Mesodermal cell (in vitro differentiated cells): ENCODE results near the gene CUL7. TPM values are rescaled to one million over a fixed set of nuclear protein-coding genes. Genes with fewer than 3 reads are reported as not detected.

ENCODE experiments used
- H3K27ac ChIP-seq: 2 replicates; pipeline ENCODE4 v1.7.0; 2013; ENCODE audit warnings: mild to moderate bottlenecking, low read depth, low read length, moderate library complexity; ENCODE audit not compliant: severe bottlenecking
- H3K36me3 ChIP-seq: 2 replicates; pipeline ENCODE4 v1.7.1; 2013; ENCODE audit warnings: mild to moderate bottlenecking, low read length, moderate library complexity; ENCODE audit not compliant: control insufficient read depth, insufficient read depth
- H3K4me1 ChIP-seq: one replicate; pipeline ENCODE4 v1.7.1; 2013; ENCODE audit warnings: mild to moderate bottlenecking, low read length; ENCODE audit not compliant: insufficient read depth, control insufficient read depth, poor library complexity, severe bottlenecking
- H3K4me3 ChIP-seq: 2 replicates; pipeline ENCODE4 v1.7.0; 2013; ENCODE audit warnings: low read length, control low read depth, mild to moderate bottlenecking; ENCODE audit not compliant: insufficient read depth, poor library complexity, severe bottlenecking; ENCODE audit errors: extremely low read depth
- H3K9me3 ChIP-seq: 2 replicates; pipeline ENCODE4 v1.7.1; 2013; ENCODE audit warnings: mild to moderate bottlenecking, low read length, moderate library complexity; ENCODE audit not compliant: control insufficient read depth
- WGBS, 2 experiments: methylation state at CpG; one replicate each; pipeline ENCODE4 v1.1.5; 2013; ENCODE audit warnings: missing lambda C conversion rate in 2 of 2; ENCODE audit not compliant: insufficient coverage in 2 of 2; 5-methylcytosine and 5-hydroxymethylcytosine counted together
- polyA plus RNA-seq, 2 experiments: library from polyadenylated mRNA; stranded (reverse); fragments of 50-300 nt; gene quantifications; one replicate each; pipeline ENCODE4 v1.2.3, GENCODE V29; 2013

CUL7 gene
- polyA plus RNA-seq (2013, experiment 1 of 2), result 46.0 TPM
- 39.7 TPM for polyA plus RNA-seq (2013, experiment 2 of 2)

- H3K36me3 ChIP-seq, result peaks cover 72% of the 10 kb centered on the region
Measured at GRCh38 chr6:43053545-43054205, at the start of gene CUL7. Gene CUL7 (minus strand): TSS chr6:43053851. CDS start chr6:43052788, 1,063 bp downstream.

DNA sequence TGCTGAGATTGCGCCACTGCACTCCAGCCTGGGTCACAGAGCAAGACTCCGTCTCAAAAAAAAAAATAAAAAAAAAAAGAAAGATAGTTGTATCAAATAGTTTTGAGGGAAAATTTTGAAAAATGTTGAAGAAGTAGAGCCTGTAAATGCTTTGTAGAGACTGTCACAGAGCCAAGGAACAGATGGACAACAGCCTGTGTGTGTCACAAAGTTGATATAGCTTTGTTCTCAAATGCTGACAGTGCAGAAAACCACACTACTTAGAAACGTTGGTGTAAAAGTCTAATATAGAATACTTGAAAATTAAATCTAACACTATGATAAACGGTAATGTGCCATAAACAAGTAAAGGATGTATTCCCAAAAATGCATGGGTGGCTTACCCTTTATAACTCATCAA lies 47.8 kb upstream of the CUL7 start:
- H3K4me3 ChIP-seq, result no peak overlapping the region
- peaks cover 13% of the 10 kb centered on the region for H3K4me1 ChIP-seq
- WGBS, 2 experiments, result 80 to 100% methylated on average over 1 to 2 of the region's 4 CpGs
- peaks cover 3% of the 10 kb centered on the region for H3K36me3 ChIP-seq
- H3K27ac ChIP-seq, result no peak overlapping the region
- no peaks in the 10 kb centered on the region for H3K9me3 ChIP-seq

More at GRCh38 chr6:43053545-43054205, at the start of gene CUL7:
- 0% methylated on average over 26 to 39 of the region's 45 CpGs for WGBS, 2 experiments
- peak within 1 kb of the TSS; percentile 89 for H3K4me3 ChIP-seq
- H3K27ac ChIP-seq, result peak within 1 kb of the TSS; percentile 92
- H3K4me1 ChIP-seq, result peaks cover 30% of the 10 kb centered on the region
- no peaks in the 10 kb centered on the region for H3K9me3 ChIP-seq

GRCh38 chr6:43097502-43097901 lies 43.9 kb upstream of the CUL7 start:
- no peaks in the 10 kb centered on the region for H3K9me3 ChIP-seq
- peak overlapping the region; percentile 81 for H3K27ac ChIP-seq
- H3K36me3 ChIP-seq, result no peaks in the 10 kb centered on the region
- H3K4me3 ChIP-seq, result no peak overlapping the region
- WGBS, 2 experiments, result 93 to 94% methylated on average over 2 to 3 of the region's 4 CpGs
- peaks cover 38% of the 10 kb centered on the region for H3K4me1 ChIP-seq

GRCh38 chr6:43097098-43097489 lies 43.4 kb upstream of the CUL7 start:
- Histone ChIP-seq H3K27ac (peak overlapping the region; percentile 81), H3K4me1 (peaks cover 40% of the 10 kb centered on the region), H3K4me3 (no peak overlapping the region), H3K36me3 (no peaks in the 10 kb centered on the region), H3K9me3 (no peaks in the 10 kb centered on the region)
- 80 to 85% methylated on average over 1 to 3 of the region's 5 CpGs for WGBS, 2 experiments

DNA sequence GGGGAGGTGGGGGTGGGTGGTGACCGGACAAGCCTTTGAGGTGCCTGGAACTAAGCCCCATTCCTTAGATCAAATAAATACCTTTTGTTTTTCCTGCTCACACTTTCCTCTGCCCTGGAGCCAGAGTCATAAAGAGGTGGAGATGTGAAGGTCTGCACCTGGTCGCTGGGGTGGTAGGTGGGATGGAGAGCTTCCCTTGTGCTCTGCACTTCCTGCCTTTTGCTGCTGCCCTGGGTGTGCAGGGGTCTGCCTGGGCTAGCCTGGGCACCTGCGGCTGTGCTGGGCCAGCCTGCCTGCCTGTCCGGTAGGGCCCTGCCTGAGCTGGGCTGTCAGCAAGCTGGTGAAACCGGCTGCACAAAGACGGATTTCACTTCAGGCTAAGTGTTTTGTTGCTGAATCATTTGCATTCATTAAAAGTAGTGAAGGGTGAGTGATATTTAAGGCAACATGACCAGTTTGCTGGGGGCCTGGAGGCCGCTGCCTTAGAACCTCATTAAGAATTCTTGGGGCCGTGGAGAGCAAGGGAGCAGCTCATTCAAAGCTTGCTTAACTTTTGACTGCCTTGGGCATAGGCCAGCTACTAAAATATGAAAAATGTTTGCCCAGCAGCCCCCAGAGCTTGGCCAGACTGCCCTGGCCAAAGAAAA lies 42.9 kb upstream of the CUL7 start:
- H3K4me1 ChIP-seq, result peaks cover 42% of the 10 kb centered on the region
- H3K4me3 ChIP-seq, result no peak overlapping the region
- no peaks in the 10 kb centered on the region for H3K9me3 ChIP-seq
- peak overlapping the region; percentile 81 for H3K27ac ChIP-seq
- no peaks in the 10 kb centered on the region for H3K36me3 ChIP-seq
- WGBS, 2 experiments, result 38 to 60% methylated on average over 5 to 7 of the region's 8 CpGs

- no peak overlapping the region for H3K4me3 ChIP-seq
- H3K36me3 ChIP-seq, result no peaks in the 10 kb centered on the region
- H3K27ac ChIP-seq, result peak overlapping the region; percentile 81
- H3K4me1 ChIP-seq, result peaks cover 48% of the 10 kb centered on the region
- 60 to 62% methylated on average over 6 to 7 of the region's 7 CpGs for WGBS, 2 experiments
- H3K9me3 ChIP-seq, result no peaks in the 10 kb centered on the region
Measured at GRCh38 chr6:43095939-43096338, 42.3 kb upstream of the CUL7 start.

- H3K4me1 ChIP-seq, result peaks cover 71% of the 10 kb centered on the region
- peak overlapping the region; percentile 33 for H3K27ac ChIP-seq
- H3K36me3 ChIP-seq, result no peaks in the 10 kb centered on the region
- H3K4me3 ChIP-seq, result no peak overlapping the region
- WGBS, 2 experiments, result 80 to 97% methylated on average over 6 to 7 of the region's 9 CpGs
- H3K9me3 ChIP-seq, result no peaks in the 10 kb centered on the region
Measured at GRCh38 chr6:43093436-43094289, 40.0 kb upstream of the CUL7 start.

DNA sequence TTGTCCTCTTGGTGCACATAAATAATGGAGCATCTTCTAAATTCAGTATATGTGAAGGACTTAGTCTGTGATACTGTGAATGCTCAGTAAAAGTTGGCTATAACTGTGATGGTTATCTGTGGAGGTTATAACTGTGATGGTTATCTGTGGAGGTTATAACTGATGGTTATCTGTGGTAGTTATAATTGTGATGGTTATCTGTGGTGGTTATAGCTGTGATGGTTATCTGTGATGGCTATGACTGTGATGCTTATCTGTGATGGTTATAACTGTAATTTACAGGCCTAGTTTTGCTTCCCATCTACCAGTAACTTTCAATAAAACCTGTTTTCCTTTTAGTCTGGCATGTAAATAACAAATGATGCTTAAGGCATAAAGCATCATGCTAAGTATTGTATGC lies 39.0 kb upstream of the CUL7 start:
- H3K4me1 ChIP-seq, result peaks cover 71% of the 10 kb centered on the region

DNA sequence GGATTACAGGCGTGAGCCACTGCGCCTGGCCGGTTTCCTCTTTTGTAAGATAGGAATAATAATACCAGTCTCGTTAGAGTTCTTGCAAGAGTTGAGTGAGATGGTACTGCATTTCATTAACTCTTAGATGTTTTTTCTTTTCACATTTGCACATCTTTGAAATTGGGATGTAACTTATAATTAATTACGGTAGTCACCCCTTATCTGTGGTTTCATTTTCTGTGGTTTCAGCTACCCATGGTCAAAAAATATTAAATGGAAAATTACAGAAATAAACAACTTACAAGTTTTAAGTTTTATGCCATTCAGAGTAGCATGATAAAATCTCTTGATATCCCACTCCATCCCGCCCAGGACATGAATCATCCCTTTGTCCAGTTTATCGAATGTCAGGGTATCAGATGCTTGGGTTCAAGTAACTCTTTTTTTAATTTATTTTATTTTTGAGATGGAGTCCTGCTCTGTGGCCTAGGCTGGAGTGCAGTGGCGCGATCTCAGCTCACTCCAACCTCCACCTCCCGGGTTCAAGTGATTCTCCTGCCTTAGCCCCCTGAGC lies 37.9 kb upstream of the CUL7 start:
- H3K4me1 ChIP-seq, result peaks cover 60% of the 10 kb centered on the region
- 88 to 90% methylated on average over 2 to 7 of the region's 10 CpGs for WGBS, 2 experiments
- no peaks in the 10 kb centered on the region for H3K9me3 ChIP-seq
- H3K4me3 ChIP-seq, result no peak overlapping the region
- no peaks in the 10 kb centered on the region for H3K36me3 ChIP-seq
- H3K27ac ChIP-seq, result no peak overlapping the region

More for the DNA sequence above, 39.0 kb upstream of the CUL7 start:
- Histone ChIP-seq H3K27ac (peak overlapping the region; percentile 23), H3K4me3 (no peak overlapping the region), H3K9me3 (no peaks in the 10 kb centered on the region), H3K36me3 (no peaks in the 10 kb centered on the region)

DNA sequence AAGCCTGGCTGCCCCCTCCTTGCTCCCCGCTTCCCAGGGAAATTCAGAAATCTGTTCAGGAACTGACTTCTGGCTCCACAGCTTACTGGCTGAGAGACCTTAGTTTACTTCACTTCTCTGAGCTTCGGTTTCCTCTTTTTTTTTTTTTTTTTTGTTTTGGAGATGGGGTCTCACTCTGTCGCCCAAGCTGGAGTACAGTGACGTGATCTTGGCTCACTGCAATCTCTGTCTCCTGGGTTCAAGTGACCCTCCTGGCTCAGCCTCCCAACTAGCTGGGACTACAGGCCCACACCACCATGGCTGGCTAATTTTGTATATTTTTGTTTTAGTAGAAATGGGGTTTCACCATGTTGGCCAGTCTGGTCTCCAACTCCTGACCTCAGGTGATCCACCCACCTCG lies 37.4 kb upstream of the CUL7 start:
- WGBS, 2 experiments, result 82 to 85% methylated on average over 2 of the region's 5 CpGs
- Histone ChIP-seq H3K36me3 (no peaks in the 10 kb centered on the region), H3K4me3 (no peak overlapping the region), H3K9me3 (no peaks in the 10 kb centered on the region), H3K4me1 (peaks cover 55% of the 10 kb centered on the region), H3K27ac (peak overlapping the region; percentile 84)
